ENCODE measurements around the gene CNRIP1.
"Not testable (repeated sequence)": the region's sequence is repeated elsewhere in the genome, so short reads cannot be mapped to it uniquely, and the experiment has no call there.

The CNRIP1 gene

GRCh38 chr2:68356599-68357239, 37.0 kb upstream of the CNRIP1 start:
- no peak overlapping the region for H3K4me3 ChIP-seq (ENCODE audit: low read length)
- H3K9me3 ChIP-seq (ENCODE audit: control insufficient read depth, low read length) = no peaks in the 10 kb centered on the region
- no peaks in the 10 kb centered on the region for H3K4me1 ChIP-seq (ENCODE audit: control insufficient read depth, insufficient read depth, low read length)
- H3K27me3 ChIP-seq (ENCODE audit: control insufficient read depth, insufficient read depth, low read length) = no peaks in the 10 kb centered on the region
- no peak overlapping the region for H3K9ac ChIP-seq (ENCODE audit: low read length)
- H3K36me3 ChIP-seq (ENCODE audit: control insufficient read depth, insufficient read depth, low read length) = no peaks in the 10 kb centered on the region

- Histone ChIP-seq H3K9me3 (ENCODE audit: control insufficient read depth, low read length) (no peaks in the 10 kb centered on the region), H3K4me1 (ENCODE audit: control insufficient read depth, insufficient read depth, low read length) (no peaks in the 10 kb centered on the region), H3K9ac (ENCODE audit: low read length) (no peak overlapping the region), H3K4me3 (ENCODE audit: low read length) (no peak overlapping the region), H3K27me3 (ENCODE audit: control insufficient read depth, insufficient read depth, low read length) (no peaks in the 10 kb centered on the region), H3K36me3 (ENCODE audit: control insufficient read depth, insufficient read depth, low read length) (no peaks in the 10 kb centered on the region)
These were observed 33.1 kb upstream of the CNRIP1 start for GRCh38 chr2:68352651-68353391.

GRCh38 chr2:68351997-68352396, 32.2 kb upstream of the CNRIP1 start:
- Histone ChIP-seq H3K9ac (ENCODE audit: low read length) (no peak overlapping the region), H3K4me1 (ENCODE audit: control insufficient read depth, insufficient read depth, low read length) (no peaks in the 10 kb centered on the region), H3K9me3 (ENCODE audit: control insufficient read depth, low read length) (no peaks in the 10 kb centered on the region), H3K4me3 (ENCODE audit: low read length) (no peak overlapping the region), H3K27me3 (ENCODE audit: control insufficient read depth, insufficient read depth, low read length) (no peaks in the 10 kb centered on the region), H3K36me3 (ENCODE audit: control insufficient read depth, insufficient read depth, low read length) (no peaks in the 10 kb centered on the region)

GRCh38 chr2:68349091-68349490, 29.3 kb upstream of the CNRIP1 start:
- not testable (repeated sequence) for H3K36me3 ChIP-seq (ENCODE audit: control insufficient read depth, insufficient read depth, low read length); H3K9me3 ChIP-seq (ENCODE audit: control insufficient read depth, low read length); H3K4me1 ChIP-seq (ENCODE audit: control insufficient read depth, insufficient read depth, low read length); H3K4me3 ChIP-seq (ENCODE audit: low read length); H3K9ac ChIP-seq (ENCODE audit: low read length); H3K27me3 ChIP-seq (ENCODE audit: control insufficient read depth, insufficient read depth, low read length)

GRCh38 chr2:68345129-68345875, 25.6 kb upstream of the CNRIP1 start:
- no peak overlapping the region for H3K9ac ChIP-seq (ENCODE audit: low read length)
- no peaks in the 10 kb centered on the region for H3K9me3 ChIP-seq (ENCODE audit: control insufficient read depth, low read length)
- H3K27me3 ChIP-seq (ENCODE audit: control insufficient read depth, insufficient read depth, low read length) = peaks cover 6% of the 10 kb centered on the region
- no peaks in the 10 kb centered on the region for H3K4me1 ChIP-seq (ENCODE audit: control insufficient read depth, insufficient read depth, low read length)
- H3K4me3 ChIP-seq (ENCODE audit: low read length) = no peak overlapping the region
- no peaks in the 10 kb centered on the region for H3K36me3 ChIP-seq (ENCODE audit: control insufficient read depth, insufficient read depth, low read length)

GRCh38 chr2:68344031-68344430, 24.3 kb upstream of the CNRIP1 start:
- no peak overlapping the region for H3K9ac ChIP-seq (ENCODE audit: low read length)
- no peaks in the 10 kb centered on the region for H3K4me1 ChIP-seq (ENCODE audit: control insufficient read depth, insufficient read depth, low read length)
- H3K4me3 ChIP-seq (ENCODE audit: low read length) = no peak overlapping the region
- no peaks in the 10 kb centered on the region for H3K9me3 ChIP-seq (ENCODE audit: control insufficient read depth, low read length)
- peaks cover 6% of the 10 kb centered on the region for H3K27me3 ChIP-seq (ENCODE audit: control insufficient read depth, insufficient read depth, low read length)
- no peaks in the 10 kb centered on the region for H3K36me3 ChIP-seq (ENCODE audit: control insufficient read depth, insufficient read depth, low read length)

GRCh38 chr2:68342470-68342869, 22.7 kb upstream of the CNRIP1 start:
- no peaks in the 10 kb centered on the region for H3K4me1 ChIP-seq (ENCODE audit: control insufficient read depth, insufficient read depth, low read length)
- H3K9ac ChIP-seq (ENCODE audit: low read length) = no peak overlapping the region
- H3K27me3 ChIP-seq (ENCODE audit: control insufficient read depth, insufficient read depth, low read length) = peaks cover 6% of the 10 kb centered on the region
- no peaks in the 10 kb centered on the region for H3K9me3 ChIP-seq (ENCODE audit: control insufficient read depth, low read length)
- H3K4me3 ChIP-seq (ENCODE audit: low read length) = no peak overlapping the region
- no peaks in the 10 kb centered on the region for H3K36me3 ChIP-seq (ENCODE audit: control insufficient read depth, insufficient read depth, low read length)

- Histone ChIP-seq H3K36me3 (ENCODE audit: control insufficient read depth, insufficient read depth, low read length) (no peaks in the 10 kb centered on the region), H3K9ac (ENCODE audit: low read length) (no peak overlapping the region), H3K9me3 (ENCODE audit: control insufficient read depth, low read length) (no peaks in the 10 kb centered on the region), H3K27me3 (ENCODE audit: control insufficient read depth, insufficient read depth, low read length) (peaks cover 6% of the 10 kb centered on the region), H3K4me1 (ENCODE audit: control insufficient read depth, insufficient read depth, low read length) (no peaks in the 10 kb centered on the region), H3K4me3 (ENCODE audit: low read length) (no peak overlapping the region)
These were observed 21.8 kb upstream of the CNRIP1 start for GRCh38 chr2:68341583-68341982.

- Histone ChIP-seq H3K27me3 (ENCODE audit: control insufficient read depth, insufficient read depth, low read length) (peaks cover 6% of the 10 kb centered on the region), H3K4me1 (ENCODE audit: control insufficient read depth, insufficient read depth, low read length) (no peaks in the 10 kb centered on the region), H3K36me3 (ENCODE audit: control insufficient read depth, insufficient read depth, low read length) (no peaks in the 10 kb centered on the region), H3K9ac (ENCODE audit: low read length) (no peak overlapping the region), H3K9me3 (ENCODE audit: control insufficient read depth, low read length) (no peaks in the 10 kb centered on the region), H3K4me3 (ENCODE audit: low read length) (no peak overlapping the region)
These were observed 21.2 kb upstream of the CNRIP1 start for GRCh38 chr2:68341062-68341329.

GRCh38 chr2:68340226-68341061, 20.7 kb upstream of the CNRIP1 start:
- no peaks in the 10 kb centered on the region for H3K4me1 ChIP-seq (ENCODE audit: control insufficient read depth, insufficient read depth, low read length)
- no peak overlapping the region for H3K9ac ChIP-seq (ENCODE audit: low read length)

GRCh38 chr2:68336192-68336591, 16.4 kb upstream of the CNRIP1 start:
- Histone ChIP-seq H3K9ac (ENCODE audit: low read length) (no peak overlapping the region), H3K4me1 (ENCODE audit: control insufficient read depth, insufficient read depth, low read length) (no peaks in the 10 kb centered on the region), H3K9me3 (ENCODE audit: control insufficient read depth, low read length) (no peaks in the 10 kb centered on the region), H3K36me3 (ENCODE audit: control insufficient read depth, insufficient read depth, low read length) (no peaks in the 10 kb centered on the region), H3K27me3 (ENCODE audit: control insufficient read depth, insufficient read depth, low read length) (no peaks in the 10 kb centered on the region), H3K4me3 (ENCODE audit: low read length) (no peak overlapping the region)

More at GRCh38 chr2:68340226-68341061, 20.7 kb upstream of the CNRIP1 start:
- H3K9me3 ChIP-seq (ENCODE audit: control insufficient read depth, low read length) = no peaks in the 10 kb centered on the region
- peaks cover 3% of the 10 kb centered on the region for H3K27me3 ChIP-seq (ENCODE audit: control insufficient read depth, insufficient read depth, low read length)
- no peak overlapping the region for H3K4me3 ChIP-seq (ENCODE audit: low read length)
- no peaks in the 10 kb centered on the region for H3K36me3 ChIP-seq (ENCODE audit: control insufficient read depth, insufficient read depth, low read length)

GRCh38 chr2:68333931-68334330, 14.2 kb upstream of the CNRIP1 start:
- no peaks in the 10 kb centered on the region for H3K9me3 ChIP-seq (ENCODE audit: control insufficient read depth, low read length)
- H3K4me3 ChIP-seq (ENCODE audit: low read length) = no peak overlapping the region
- peaks cover under 1% of the 10 kb centered on the region for H3K27me3 ChIP-seq (ENCODE audit: control insufficient read depth, insufficient read depth, low read length)
- no peak overlapping the region for H3K9ac ChIP-seq (ENCODE audit: low read length)
- no peaks in the 10 kb centered on the region for H3K4me1 ChIP-seq (ENCODE audit: control insufficient read depth, insufficient read depth, low read length)
- no peaks in the 10 kb centered on the region for H3K36me3 ChIP-seq (ENCODE audit: control insufficient read depth, insufficient read depth, low read length)

Measured in mucosa of stomach (tissue), 1 donor.